NCI-H1417 treated with DMSO at 0.1 percent for 48 hours (cell line): ENCODE data around the gene IL36B.

ENCODE experiments used
- DNase-seq: peaks from one replicate; lab custom pipeline; 2025; lab: John Stamatoyannopoulos, UW

IL36B gene

DNA sequence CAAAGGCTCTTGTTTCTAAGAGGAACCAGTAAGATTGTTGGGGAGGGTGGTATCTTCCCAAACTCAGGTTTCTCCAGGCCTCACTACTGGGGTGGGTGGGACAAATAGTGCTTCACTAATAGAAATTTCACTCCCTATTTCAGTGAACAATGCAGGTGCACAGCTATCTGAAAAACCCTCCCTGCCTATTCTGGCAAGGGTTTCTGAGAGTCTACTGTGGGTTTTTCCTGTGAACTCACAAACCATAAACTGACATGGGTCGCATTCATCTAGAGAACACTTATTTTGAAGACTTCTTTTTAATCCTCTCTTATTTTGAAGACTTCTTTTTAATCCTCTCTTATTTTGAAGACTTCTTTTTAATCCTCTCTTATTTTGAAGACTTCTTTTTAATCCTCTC, 43.0 kb downstream of the IL36B start:
- DNase-seq: no peak

GRCh38 chr2:113007250-113007649, 45.4 kb downstream of the IL36B start:
- no peak for DNase-seq

DNA sequence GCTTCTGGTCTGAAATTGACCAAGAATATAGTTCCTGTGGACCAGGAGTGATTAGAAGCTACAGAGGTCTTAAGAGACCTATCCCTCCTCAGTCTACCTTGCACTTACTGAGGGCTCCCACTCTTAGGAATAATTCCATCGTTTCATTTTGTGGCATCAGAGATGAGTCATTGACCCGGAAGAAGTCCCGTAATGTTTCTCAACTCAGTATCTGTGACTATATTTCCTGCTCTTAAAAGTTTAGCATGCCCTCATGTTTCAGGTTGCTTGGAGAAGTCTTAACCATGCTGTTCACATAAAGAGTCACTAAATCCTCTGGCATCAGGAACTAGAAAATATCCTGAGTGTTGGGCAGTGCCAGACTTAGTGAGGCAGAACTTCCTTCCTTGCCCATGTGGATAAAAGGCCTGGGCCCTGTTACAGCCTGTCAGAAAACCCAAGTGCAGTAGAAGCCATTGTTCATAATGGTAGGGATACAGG, 47.6 kb downstream of the IL36B start, which contains the start of gene IL36A:
TSS of gene IL36A (plus strand) at position 430 of the 480 bp plus-strand sequence. CDS start 413 bp downstream, outside the sequence.
- DNase-seq: no peak

GRCh38 chr2:113002677-113003076, 50.0 kb downstream of the IL36B start:
- DNase-seq: no peak

- no peak for DNase-seq
These were observed 52.2 kb downstream of the IL36B start for GRCh38 chr2:113000436-113000835.

GRCh38 chr2:112997151-112997550, 55.5 kb downstream of the IL36B start:
- no peak for DNase-seq

DNA sequence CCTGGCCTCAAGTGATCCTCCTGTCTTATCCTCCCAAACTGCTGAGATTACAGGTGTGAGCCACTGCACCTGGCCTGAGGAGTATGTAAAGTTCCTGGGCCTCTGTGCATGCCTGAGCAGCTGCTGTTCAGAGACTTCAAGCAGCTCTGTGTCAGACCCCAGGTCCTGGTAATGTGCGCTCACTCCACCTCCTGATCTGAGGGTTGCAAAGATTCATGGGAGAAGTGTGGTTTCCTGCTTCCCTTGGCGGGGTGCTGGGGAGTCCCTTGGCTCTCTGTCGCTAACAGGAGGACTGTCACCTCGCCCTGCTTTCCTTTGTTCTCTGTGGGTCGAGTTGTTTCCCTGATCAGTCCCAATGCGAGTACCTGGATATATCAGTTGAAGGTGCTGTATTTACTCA, 56.0 kb downstream of the IL36B start:
- DNase-seq: no peak

DNA sequence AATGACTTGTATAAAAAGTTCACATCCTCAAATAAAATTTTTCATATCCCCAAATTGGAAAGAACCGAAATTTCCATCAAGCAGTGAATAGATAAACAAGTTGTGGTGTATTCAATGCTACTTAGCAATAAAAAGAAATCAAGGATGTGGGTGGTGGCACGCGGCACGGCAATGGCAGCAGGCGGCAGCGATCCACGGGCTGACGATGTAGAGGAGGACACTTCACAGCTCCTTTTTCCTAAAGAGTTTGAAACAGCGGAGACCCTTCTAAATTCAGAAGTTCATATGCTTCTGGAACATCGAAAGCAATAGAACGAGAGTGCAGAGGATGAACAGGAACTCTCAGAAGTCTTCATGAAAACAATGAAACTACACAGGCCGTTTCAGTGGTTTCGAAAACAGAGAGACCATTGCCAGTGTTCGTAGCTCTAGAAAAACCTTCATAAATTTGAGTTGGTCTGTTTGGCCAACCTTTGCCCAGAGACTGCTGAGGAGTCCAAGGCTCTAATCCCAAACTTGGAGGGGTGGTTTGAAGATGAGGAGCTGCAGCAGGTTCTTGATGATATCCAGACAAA, 57.2 kb downstream of the IL36B start:
- DNase-seq: no peak

DNA sequence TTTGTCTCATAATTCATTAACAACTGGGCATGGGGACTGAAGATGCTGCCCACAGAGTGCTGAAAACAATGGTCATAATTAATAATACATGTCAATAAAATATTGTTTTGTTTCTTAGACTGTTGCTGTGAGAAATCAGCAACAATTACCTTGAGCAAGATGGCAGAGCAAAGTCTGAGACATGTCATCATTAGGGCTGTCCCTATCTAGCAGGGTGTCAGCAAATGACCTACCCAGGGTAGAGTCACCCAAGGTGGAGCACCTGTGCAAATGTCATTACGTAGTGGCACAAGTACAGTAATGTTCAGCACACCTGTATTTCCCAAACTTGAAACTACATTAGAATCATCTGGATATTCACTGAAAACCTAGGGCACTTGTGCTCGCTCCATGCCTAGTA, 58.0 kb downstream of the IL36B start:
- DNase-seq: no peak

DNA sequence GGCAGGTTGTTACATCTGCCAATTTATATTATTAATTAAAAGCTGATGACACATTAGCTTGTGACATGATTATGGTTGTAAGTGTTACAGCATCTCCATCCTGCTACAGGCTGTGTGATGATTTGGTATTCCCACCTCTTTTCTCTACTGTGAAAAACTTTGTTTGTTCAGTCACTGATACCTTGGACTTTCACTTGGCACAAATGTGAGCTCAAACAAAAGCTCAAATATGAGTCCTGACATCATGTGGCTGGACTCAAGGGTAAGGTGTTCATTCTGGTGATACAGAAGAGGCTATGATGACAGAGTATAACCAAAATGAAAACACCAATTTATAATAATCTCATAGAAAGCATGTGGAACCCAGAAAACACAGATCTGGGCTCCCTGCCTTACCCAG, 58.8 kb downstream of the IL36B start:
- no peak for DNase-seq

DNA sequence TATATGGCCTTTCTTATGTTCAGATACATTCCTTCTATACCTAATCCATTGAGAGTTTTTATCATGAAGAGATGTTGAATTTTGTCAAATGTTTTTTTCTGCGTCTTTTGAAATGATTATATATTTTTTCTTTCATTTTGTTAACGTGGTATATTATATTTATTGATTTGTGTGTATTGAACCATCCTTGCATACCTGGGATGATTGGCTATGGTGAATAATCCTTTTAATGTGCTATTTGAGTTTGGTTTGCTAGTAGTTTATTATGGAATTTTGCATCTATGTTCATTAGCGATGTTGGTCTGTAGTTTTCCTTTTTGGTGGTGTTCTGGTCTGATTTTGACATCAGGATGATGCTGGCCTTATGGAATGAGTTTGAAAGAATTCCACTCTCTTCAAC, 63.1 kb downstream of the IL36B start:
- DNase-seq: no peak

GRCh38 chr2:112985090-112985489, 67.6 kb downstream of the IL36B start:
- no peak for DNase-seq

GRCh38 chr2:112980537-112980936, 72.1 kb downstream of the IL36B start:
- DNase-seq: no peak

DNA sequence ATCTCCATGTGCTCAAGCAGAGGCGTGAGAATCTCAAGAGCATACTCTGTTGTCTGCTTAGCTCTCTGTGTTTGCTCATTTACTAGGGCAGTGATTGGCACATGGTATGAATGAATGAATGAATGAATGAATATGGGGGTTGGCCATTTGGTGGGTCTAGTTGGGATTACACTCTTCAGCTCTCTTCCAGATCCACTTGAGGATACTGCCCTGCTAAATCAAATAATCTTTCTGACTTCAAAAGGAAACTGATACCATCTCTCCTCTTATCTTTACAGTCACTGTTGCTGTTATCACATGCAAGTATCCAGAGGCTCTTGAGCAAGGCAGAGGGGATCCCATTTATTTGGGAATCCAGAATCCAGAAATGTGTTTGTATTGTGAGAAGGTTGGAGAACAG, 72.9 kb downstream of the IL36B start:
- no peak for DNase-seq

- no peak for DNase-seq
These were observed 75.1 kb downstream of the IL36B start, which contains the start of gene IL36G for GRCh38 chr2:112977559-112978056. TSS of gene IL36G (plus strand) at chr2:112978006. CDS start at chr2:112978639, 633 bp downstream.
